Activated effector memory CD4-positive, alpha-beta T cell treated with anti-CD3 and anti-CD28 coated beads, Interleukin-2, amount 50 U/mL, for 16 hours (primary cell): ENCODE measurements around the gene AK9.

Experiments used
- DNase-seq: peaks from one replicate; pipeline ENCODE4 v3.0.0-alpha.2; 2020

The AK9 gene

GRCh38 chr6:109508166-109508860, 182.7 kb downstream of the AK9 start:
- no peak for DNase-seq

GRCh38 chr6:109507490-109508072, 183.4 kb downstream of the AK9 start:
- no peak for DNase-seq

GRCh38 chr6:109506841-109507240, 184.2 kb downstream of the AK9 start:
- no peak for DNase-seq

- no peak for DNase-seq
These were observed 184.7 kb downstream of the AK9 start for GRCh38 chr6:109506314-109506713.

- DNase-seq: no peak
These were observed 187.4 kb downstream of the AK9 start for GRCh38 chr6:109503327-109504224.

- DNase-seq: no peak
These were observed 192.1 kb downstream of the AK9 start for GRCh38 chr6:109498936-109499335.

- DNase-seq: no peak
These were observed 192.9 kb downstream of the AK9 start for GRCh38 chr6:109498052-109498451.

- no peak for DNase-seq
These were observed 194.8 kb downstream of the AK9 start for GRCh38 chr6:109496036-109496772.

GRCh38 chr6:109493865-109494264, 197.1 kb downstream of the AK9 start:
- DNase-seq: no peak

- DNase-seq: no peak
These were observed 199.6 kb downstream of the AK9 start for GRCh38 chr6:109491207-109491938.

GRCh38 chr6:109490713-109491112, 200.3 kb downstream of the AK9 start:
- DNase-seq: no peak

GRCh38 chr6:109488001-109488400, 203.0 kb downstream of the AK9 start:
- DNase-seq: no peak

- no peak for DNase-seq
These were observed 204.9 kb downstream of the AK9 start for GRCh38 chr6:109486068-109486467.

- DNase-seq: no peak
These were observed 205.6 kb downstream of the AK9 start for GRCh38 chr6:109485266-109485935.

- DNase-seq: no peak
These were observed 206.9 kb downstream of the AK9 start for GRCh38 chr6:109484122-109484521.

- DNase-seq: no peak
These were observed 207.3 kb downstream of the AK9 start for GRCh38 chr6:109483735-109484057.

GRCh38 chr6:109482905-109483734, 207.9 kb downstream of the AK9 start, which contains the start of gene ZBTB24:
TSS of gene ZBTB24 (minus strand) at chr6:109483219. CDS start at chr6:109482026, 1,193 bp downstream.
- DNase-seq: peak; percentile 96

- DNase-seq: no peak
These were observed 210.0 kb downstream of the AK9 start for GRCh38 chr6:109480993-109481480.

GRCh38 chr6:109478841-109479624, 212.0 kb downstream of the AK9 start:
- DNase-seq: no peak
